ENCODE measurements around the gene RTTN. TPM values are rescaled to one million over a fixed set of nuclear protein-coding genes. Genes with fewer than 3 reads are reported as not detected.

Gene RTTN
- total RNA-seq, 1 experiment from 2014 or later: 21.5 TPM

GRCh38 chr18:70249118-70249517, 43.6 kb upstream of the RTTN start (continued):
- TF ChIP-seq, protein P1, sequence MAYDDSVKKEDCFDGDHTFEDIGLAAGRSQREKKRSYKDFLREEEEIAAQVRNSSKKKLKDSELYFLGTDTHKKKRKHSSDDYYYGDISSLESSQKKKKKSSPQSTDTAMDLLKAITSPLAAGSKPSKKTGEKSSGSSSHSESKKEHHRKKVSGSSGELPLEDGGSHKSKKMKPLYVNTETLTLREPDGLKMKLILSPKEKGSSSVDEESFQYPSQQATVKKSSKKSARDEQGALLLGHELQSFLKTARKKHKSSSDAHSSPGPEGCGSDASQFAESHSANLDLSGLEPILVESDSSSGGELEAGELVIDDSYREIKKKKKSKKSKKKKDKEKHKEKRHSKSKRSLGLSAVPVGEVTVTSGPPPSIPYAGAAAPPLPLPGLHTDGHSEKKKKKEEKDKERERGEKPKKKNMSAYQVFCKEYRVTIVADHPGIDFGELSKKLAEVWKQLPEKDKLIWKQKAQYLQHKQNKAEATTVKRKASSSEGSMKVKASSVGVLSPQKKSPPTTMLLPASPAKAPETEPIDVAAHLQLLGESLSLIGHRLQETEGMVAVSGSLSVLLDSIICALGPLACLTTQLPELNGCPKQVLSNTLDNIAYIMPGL (CRISPR knock-in tag; IDR thresholded peaks at IDR 0.05): no peak
- TF ChIP-seq TEAD1 (CRISPR knock-in tag; IDR thresholded peaks at IDR 0.05) (no peak), TCF7 (CRISPR knock-in tag; IDR thresholded peaks at IDR 0.05; ENCODE audit: low read depth) (no peak), NFE2L1 (CRISPR knock-in tag; IDR thresholded peaks at IDR 0.05) (no peak)
- TF ChIP-seq, protein P2, sequence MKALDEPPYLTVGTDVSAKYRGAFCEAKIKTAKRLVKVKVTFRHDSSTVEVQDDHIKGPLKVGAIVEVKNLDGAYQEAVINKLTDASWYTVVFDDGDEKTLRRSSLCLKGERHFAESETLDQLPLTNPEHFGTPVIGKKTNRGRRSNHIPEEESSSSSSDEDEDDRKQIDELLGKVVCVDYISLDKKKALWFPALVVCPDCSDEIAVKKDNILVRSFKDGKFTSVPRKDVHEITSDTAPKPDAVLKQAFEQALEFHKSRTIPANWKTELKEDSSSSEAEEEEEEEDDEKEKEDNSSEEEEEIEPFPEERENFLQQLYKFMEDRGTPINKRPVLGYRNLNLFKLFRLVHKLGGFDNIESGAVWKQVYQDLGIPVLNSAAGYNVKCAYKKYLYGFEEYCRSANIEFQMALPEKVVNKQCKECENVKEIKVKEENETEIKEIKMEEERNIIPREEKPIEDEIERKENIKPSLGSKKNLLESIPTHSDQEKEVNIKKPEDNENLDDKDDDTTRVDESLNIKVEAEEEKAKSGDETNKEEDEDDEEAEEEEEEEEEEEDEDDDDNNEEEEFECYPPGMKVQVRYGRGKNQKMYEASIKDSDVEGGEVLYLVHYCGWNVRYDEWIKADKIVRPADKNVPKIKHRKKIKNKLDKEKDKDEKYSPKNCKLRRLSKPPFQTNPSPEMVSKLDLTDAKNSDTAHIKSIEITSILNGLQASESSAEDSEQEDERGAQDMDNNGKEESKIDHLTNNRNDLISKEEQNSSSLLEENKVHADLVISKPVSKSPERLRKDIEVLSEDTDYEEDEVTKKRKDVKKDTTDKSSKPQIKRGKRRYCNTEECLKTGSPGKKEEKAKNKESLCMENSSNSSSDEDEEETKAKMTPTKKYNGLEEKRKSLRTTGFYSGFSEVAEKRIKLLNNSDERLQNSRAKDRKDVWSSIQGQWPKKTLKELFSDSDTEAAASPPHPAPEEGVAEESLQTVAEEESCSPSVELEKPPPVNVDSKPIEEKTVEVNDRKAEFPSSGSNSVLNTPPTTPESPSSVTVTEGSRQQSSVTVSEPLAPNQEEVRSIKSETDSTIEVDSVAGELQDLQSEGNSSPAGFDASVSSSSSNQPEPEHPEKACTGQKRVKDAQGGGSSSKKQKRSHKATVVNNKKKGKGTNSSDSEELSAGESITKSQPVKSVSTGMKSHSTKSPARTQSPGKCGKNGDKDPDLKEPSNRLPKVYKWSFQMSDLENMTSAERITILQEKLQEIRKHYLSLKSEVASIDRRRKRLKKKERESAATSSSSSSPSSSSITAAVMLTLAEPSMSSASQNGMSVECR (CRISPR knock-in tag; IDR thresholded peaks at IDR 0.05; ENCODE audit: borderline replicate concordance): no peak

GRCh38 chr18:70246061-70246466, 40.6 kb upstream of the RTTN start:
- no peak overlapping the region for H3K4me3 Mint-ChIP-seq
- no peaks in the 10 kb centered on the region for H3K36me3 Mint-ChIP-seq
- no peak overlapping the region for H3K27ac Mint-ChIP-seq
- no peaks in the 10 kb centered on the region for H3K4me1 Mint-ChIP-seq
- POLR2A ChIA-PET: no interaction called here
- CTCF ChIA-PET: no interaction called here
- no peak for DNase-seq (ENCODE audit: low spot score)
- H3K27me3 Mint-ChIP-seq (ENCODE audit: low read depth): no peaks in the 10 kb centered on the region; the same call in 1 of the 2 replicates
- no peak for ATAC-seq
- 0 out of 2 replicates have a peak, but pooled peaks cover 3% of the 10 kb centered on the region for H3K9me3 Mint-ChIP-seq
- TF ChIP-seq ZNF232 (CRISPR knock-in tag; IDR thresholded peaks at IDR 0.05) (no peak), TEAD1 (CRISPR knock-in tag; IDR thresholded peaks at IDR 0.05) (no peak), HMGA2 (CRISPR knock-in tag; IDR thresholded peaks at IDR 0.05) (no peak), ELF4 (CRISPR knock-in tag; IDR thresholded peaks at IDR 0.05; ENCODE audit: low read depth) (no peak), GTF2I (CRISPR knock-in tag; conservative IDR thresholded peaks at IDR 0.05) (no peak), PREB (CRISPR knock-in tag; IDR thresholded peaks at IDR 0.05; ENCODE audit: borderline replicate concordance) (no peak)
- TF ChIP-seq, protein P1 (CRISPR knock-in tag; IDR thresholded peaks at IDR 0.05): no peak

DNA sequence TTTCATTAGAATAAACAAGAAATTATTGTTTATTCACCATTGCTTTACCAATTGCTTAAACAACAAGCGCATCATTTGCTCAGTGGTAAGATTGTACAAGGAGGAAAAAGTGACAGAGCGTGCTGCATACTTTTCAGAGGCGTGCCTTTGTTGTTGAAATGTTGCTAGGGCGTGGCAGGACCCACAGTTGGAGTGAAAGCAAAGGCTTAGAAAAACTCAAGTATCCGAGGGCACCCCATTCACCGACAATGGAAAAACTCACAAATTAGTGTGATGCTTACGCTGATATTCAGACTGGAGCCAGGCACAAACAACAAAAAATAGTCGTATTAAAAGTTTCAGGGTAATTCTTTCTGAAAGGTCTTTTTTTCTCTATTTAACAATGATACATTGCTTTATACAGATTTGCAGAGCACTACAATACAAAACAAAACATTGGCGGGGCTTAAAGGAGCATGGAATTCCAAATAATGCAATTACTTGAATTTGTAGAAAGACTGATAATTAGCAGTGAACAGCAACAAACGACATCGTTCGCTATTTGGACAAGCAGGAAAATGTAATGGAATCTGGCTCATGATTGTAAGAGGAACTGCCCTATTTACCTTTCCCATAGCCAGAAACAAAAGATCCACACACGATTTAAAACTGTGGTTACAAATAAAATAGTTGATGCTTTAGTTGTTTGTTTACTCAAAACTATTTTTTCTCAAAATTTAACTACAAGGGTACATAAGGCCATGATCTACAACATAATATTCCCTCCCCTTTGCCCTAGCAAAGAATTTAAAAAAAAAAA, 37.8 kb upstream of the RTTN start:
- no peaks in the 10 kb centered on the region for H3K4me1 Mint-ChIP-seq
- H3K27ac Mint-ChIP-seq: no peak overlapping the region
- no peak overlapping the region for H3K4me3 Mint-ChIP-seq
- no peaks in the 10 kb centered on the region; the same call in 1 of the 2 replicates for H3K27me3 Mint-ChIP-seq (ENCODE audit: low read depth)
- ChIA-PET CTCF (no interaction called here), POLR2A (no interaction called here)
- H3K36me3 Mint-ChIP-seq: no peaks in the 10 kb centered on the region
- no peaks in the 10 kb centered on the region for H3K9me3 Mint-ChIP-seq
- DNase-seq (ENCODE audit: low spot score) (no peak), ATAC-seq (no peak)
- TF ChIP-seq, protein P3, sequence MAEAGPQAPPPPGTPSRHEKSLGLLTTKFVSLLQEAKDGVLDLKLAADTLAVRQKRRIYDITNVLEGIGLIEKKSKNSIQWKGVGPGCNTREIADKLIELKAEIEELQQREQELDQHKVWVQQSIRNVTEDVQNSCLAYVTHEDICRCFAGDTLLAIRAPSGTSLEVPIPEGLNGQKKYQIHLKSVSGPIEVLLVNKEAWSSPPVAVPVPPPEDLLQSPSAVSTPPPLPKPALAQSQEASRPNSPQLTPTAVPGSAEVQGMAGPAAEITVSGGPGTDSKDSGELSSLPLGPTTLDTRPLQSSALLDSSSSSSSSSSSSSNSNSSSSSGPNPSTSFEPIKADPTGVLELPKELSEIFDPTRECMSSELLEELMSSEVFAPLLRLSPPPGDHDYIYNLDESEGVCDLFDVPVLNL (CRISPR knock-in tag; IDR thresholded peaks at IDR 0.05; ENCODE audit: borderline replicate concordance, low read depth): no peak
- TF ChIP-seq ZNF232 (CRISPR knock-in tag; IDR thresholded peaks at IDR 0.05) (no peak), FOXK1 (CRISPR knock-in tag; IDR thresholded peaks at IDR 0.05) (no peak), RORB (CRISPR knock-in tag; IDR thresholded peaks at IDR 0.05) (no peak), SMAD3 (CRISPR knock-in tag; IDR thresholded peaks at IDR 0.05; ENCODE audit: borderline replicate concordance) (no peak), CREB1 (CRISPR knock-in tag; IDR thresholded peaks at IDR 0.05) (no peak), ZNF671 (CRISPR knock-in tag; IDR thresholded peaks at IDR 0.05) (no peak)
- TF ChIP-seq, protein P4, sequence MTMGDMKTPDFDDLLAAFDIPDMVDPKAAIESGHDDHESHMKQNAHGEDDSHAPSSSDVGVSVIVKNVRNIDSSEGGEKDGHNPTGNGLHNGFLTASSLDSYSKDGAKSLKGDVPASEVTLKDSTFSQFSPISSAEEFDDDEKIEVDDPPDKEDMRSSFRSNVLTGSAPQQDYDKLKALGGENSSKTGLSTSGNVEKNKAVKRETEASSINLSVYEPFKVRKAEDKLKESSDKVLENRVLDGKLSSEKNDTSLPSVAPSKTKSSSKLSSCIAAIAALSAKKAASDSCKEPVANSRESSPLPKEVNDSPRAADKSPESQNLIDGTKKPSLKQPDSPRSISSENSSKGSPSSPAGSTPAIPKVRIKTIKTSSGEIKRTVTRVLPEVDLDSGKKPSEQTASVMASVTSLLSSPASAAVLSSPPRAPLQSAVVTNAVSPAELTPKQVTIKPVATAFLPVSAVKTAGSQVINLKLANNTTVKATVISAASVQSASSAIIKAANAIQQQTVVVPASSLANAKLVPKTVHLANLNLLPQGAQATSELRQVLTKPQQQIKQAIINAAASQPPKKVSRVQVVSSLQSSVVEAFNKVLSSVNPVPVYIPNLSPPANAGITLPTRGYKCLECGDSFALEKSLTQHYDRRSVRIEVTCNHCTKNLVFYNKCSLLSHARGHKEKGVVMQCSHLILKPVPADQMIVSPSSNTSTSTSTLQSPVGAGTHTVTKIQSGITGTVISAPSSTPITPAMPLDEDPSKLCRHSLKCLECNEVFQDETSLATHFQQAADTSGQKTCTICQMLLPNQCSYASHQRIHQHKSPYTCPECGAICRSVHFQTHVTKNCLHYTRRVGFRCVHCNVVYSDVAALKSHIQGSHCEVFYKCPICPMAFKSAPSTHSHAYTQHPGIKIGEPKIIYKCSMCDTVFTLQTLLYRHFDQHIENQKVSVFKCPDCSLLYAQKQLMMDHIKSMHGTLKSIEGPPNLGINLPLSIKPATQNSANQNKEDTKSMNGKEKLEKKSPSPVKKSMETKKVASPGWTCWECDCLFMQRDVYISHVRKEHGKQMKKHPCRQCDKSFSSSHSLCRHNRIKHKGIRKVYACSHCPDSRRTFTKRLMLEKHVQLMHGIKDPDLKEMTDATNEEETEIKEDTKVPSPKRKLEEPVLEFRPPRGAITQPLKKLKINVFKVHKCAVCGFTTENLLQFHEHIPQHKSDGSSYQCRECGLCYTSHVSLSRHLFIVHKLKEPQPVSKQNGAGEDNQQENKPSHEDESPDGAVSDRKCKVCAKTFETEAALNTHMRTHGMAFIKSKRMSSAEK (CRISPR knock-in tag; IDR thresholded peaks at IDR 0.05; ENCODE audit: borderline replicate concordance): no peak
